CD14-positive monocyte (primary cell): ENCODE results near the gene UFL1. TPM values are rescaled to one million over a fixed set of nuclear protein-coding genes. Genes with fewer than 3 reads are reported as not detected.

Experiments used
- DNase-seq, 3 donors: peaks; one replicate each; pipeline ENCODE4 v3.0.0-alpha.2; 2011 to 2022
- H2AFZ ChIP-seq: 2 replicates; pipeline ENCODE4 v1.6.0; 2012; ENCODE audit warnings: mild to moderate bottlenecking, low read depth, low read length, inconsistent platforms; ENCODE audit not compliant: insufficient read depth, poor library complexity, severe bottlenecking
- H3K27ac ChIP-seq, 2 donors: 1 replicate in 1 of 2; 2 replicates in 1 of 2; pipeline ENCODE4 v1.5.1; 2012 to 2013; ENCODE audit warnings: low read length in 2 of 2, control low read depth in 1 of 2, inconsistent platforms in 1 of 2, low read depth in 1 of 2, mild to moderate bottlenecking in 1 of 2
- H3K27me3 ChIP-seq, 2 donors: one replicate each; pipeline versions ENCODE4 v1.6.0 to v1.6.1; 2011 to 2013; ENCODE audit warnings: low read length in 2 of 2; ENCODE audit not compliant: control insufficient read depth in 2 of 2, insufficient read depth in 2 of 2
- H3K36me3 ChIP-seq, 2 donors: replicated peaks in 1 of 2; 1 replicate in 1 of 2; 2 replicates in 1 of 2; pipeline versions ENCODE4 v1.5.1 to v1.6.1; 2012 to 2013; ENCODE audit warnings: low read length in 2 of 2, control low read depth in 1 of 2, inconsistent platforms in 1 of 2, mild to moderate bottlenecking in 1 of 2; ENCODE audit not compliant: insufficient read depth in 2 of 2, control insufficient read depth in 1 of 2
- H3K4me1 ChIP-seq, 2 donors: 1 replicate in 1 of 2; 2 replicates in 1 of 2; pipeline versions ENCODE4 v1.5.1 to v1.6.1; 2012 to 2013; ENCODE audit warnings: low read length in 2 of 2, control low read depth in 1 of 2, inconsistent platforms in 1 of 2, mild to moderate bottlenecking in 1 of 2, moderate library complexity in 1 of 2; ENCODE audit not compliant: insufficient read depth in 2 of 2, control insufficient read depth in 1 of 2
- H3K4me2 ChIP-seq: replicated peaks from 2 replicates; pipeline ENCODE3; 2012; ENCODE audit warnings: low read length, moderate library complexity, mild to moderate bottlenecking; ENCODE audit not compliant: poor library complexity, severe bottlenecking; ENCODE audit errors: extremely low read depth
- H3K4me3 ChIP-seq, 3 experiments: fragments of 200-600 bp in 1 of 3; sonication (generic) in 1 of 3; replicated peaks in 1 of 3; 1 replicate in 2 of 3; 2 replicates in 1 of 3; pipeline ENCODE4 v1.5.1; 2011 to 2013; ENCODE audit warnings: low read length in 3 of 3, mild to moderate bottlenecking in 3 of 3, control low read depth in 2 of 3, low read depth in 2 of 3, inconsistent platforms in 1 of 3, moderate library complexity in 1 of 3
- H3K79me2 ChIP-seq: 2 replicates; pipeline ENCODE4 v1.6.0; 2012; ENCODE audit warnings: mild to moderate bottlenecking, control low read depth, inconsistent platforms, low read length, moderate library complexity; ENCODE audit not compliant: insufficient read depth
- H3K9ac ChIP-seq: 2 replicates; pipeline ENCODE4 v1.6.0; 2017; ENCODE audit warnings: low read length, mild to moderate bottlenecking; ENCODE audit not compliant: insufficient read depth, poor library complexity, severe bottlenecking
- H3K9me3 ChIP-seq, 2 donors: replicated peaks in 1 of 2; 1 replicate in 1 of 2; 2 replicates in 1 of 2; pipeline versions ENCODE4 v1.5.1 to v1.6.1; 2012 to 2013; ENCODE audit warnings: low read length in 2 of 2, control low read depth in 1 of 2; ENCODE audit not compliant: control insufficient read depth in 1 of 2, insufficient read depth in 1 of 2
- H4K20me1 ChIP-seq: 2 replicates; pipeline ENCODE4 v1.6.0; 2012; ENCODE audit warnings: mild to moderate bottlenecking, low read length, control low read depth, moderate library complexity; ENCODE audit not compliant: insufficient read depth
- H3K27ac Mint-ChIP-seq, 7 donors: one replicate each; pipeline ENCODE4 v1.8.0; 2020; ENCODE audit warnings: mild to moderate bottlenecking in 7 of 7, mixed read lengths in 7 of 7, moderate library complexity in 6 of 7, inconsistent platforms in 2 of 7
- H3K27me3 Mint-ChIP-seq, 3 donors: one replicate each; pipeline ENCODE4 v1.8.0; 2021 to 2022; ENCODE audit warnings: low read depth in 3 of 3, mild to moderate bottlenecking in 3 of 3, mixed read lengths in 3 of 3, moderate library complexity in 3 of 3, inconsistent platforms in 1 of 3
- H3K36me3 Mint-ChIP-seq, 2 donors: one replicate each; pipeline ENCODE4 v1.8.0; 2020; ENCODE audit warnings: mixed read lengths in 2 of 2, inconsistent platforms in 1 of 2, mild to moderate bottlenecking in 1 of 2
- H3K4me1 Mint-ChIP-seq: one replicate; pipeline ENCODE4 v1.8.0; 2020; ENCODE audit warnings: mild to moderate bottlenecking, mixed read lengths
- H3K4me3 Mint-ChIP-seq, 2 donors: one replicate each; pipeline ENCODE4 v1.8.0; 2020; ENCODE audit warnings: mild to moderate bottlenecking in 2 of 2, mixed read lengths in 2 of 2, moderate library complexity in 1 of 2
- H3K9me3 Mint-ChIP-seq, 7 donors: one replicate each; pipeline ENCODE4 v1.8.0; 2020 to 2022; ENCODE audit warnings: mixed read lengths in 7 of 7, mild to moderate bottlenecking in 6 of 7, moderate library complexity in 6 of 7, inconsistent platforms in 2 of 7
- WGBS: methylation state at CpG from one replicate; pipeline ENCODE4 v1.1.5; 2013; ENCODE audit warnings: missing lambda C conversion rate; ENCODE audit not compliant: insufficient coverage; 5-methylcytosine and 5-hydroxymethylcytosine counted together
- intact Hi-C, 2 donors: fragments of 100-400 bp; cut with micrococcal nuclease; formaldehyde crosslinking; loops; one replicate each; pipeline versions ENCODE4 v1.15.0 to v1.15.1; 2023
- polyA plus RNA-seq, 3 donors: library from polyadenylated mRNA; depleted of rRNA in 1 of 3; unstranded in 2 of 3; stranded (reverse) in 1 of 3; fragments of 300-500 nt in 2 of 3; fragments of >200 nt in 1 of 3; fragmentation: Illumina TruSeq in 2 of 3; gene quantifications; 1 replicate in 2 of 3; 2 replicates in 1 of 3; pipeline ENCODE4 v1.2.3, GENCODE V29; 2012 to 2021
- TF ChIP-seq, protein P1 (sequence below): fragments of 200-600 bp; IDR thresholded peaks from one replicate; pipeline ENCODE4 v1.8.0; 2022; ENCODE audit warnings: antibody characterized with exemption, mild to moderate bottlenecking

The UFL1 gene
- polyA plus RNA-seq, 3 donors: 5.4 to 16.3 (median 12.6) TPM

DNA sequence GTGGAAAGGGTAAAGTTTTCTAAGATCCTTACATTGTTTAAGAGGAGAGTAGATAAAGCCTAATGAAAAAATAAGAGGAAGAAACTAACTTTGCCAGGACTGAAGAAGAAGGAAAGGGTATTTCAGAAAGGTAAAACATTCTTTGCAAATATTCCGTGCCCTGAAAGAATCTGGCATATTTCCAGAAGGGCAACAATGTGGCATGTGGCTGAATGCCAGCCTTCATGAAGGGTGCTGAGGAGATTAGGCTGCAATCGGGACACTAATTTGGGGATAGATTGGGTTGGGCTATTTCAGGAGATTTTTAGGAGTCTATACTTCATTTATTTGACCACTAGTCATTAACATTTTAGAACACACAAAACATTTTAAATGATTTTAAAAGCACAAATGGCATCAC, 16.2 kb upstream of the UFL1 start:
- intact Hi-C loops: no loop called here
- no peaks in the 10 kb centered on the region for H3K27me3 ChIP-seq
- no peak for DNase-seq
- no peaks in the 10 kb centered on the region for H3K4me1 Mint-ChIP-seq
- no peak overlapping the region for H3K27ac ChIP-seq
- peaks cover 0 to 1% of the 10 kb centered on the region in 2 donors for H3K36me3 Mint-ChIP-seq
- TF ChIP-seq, protein P1, sequence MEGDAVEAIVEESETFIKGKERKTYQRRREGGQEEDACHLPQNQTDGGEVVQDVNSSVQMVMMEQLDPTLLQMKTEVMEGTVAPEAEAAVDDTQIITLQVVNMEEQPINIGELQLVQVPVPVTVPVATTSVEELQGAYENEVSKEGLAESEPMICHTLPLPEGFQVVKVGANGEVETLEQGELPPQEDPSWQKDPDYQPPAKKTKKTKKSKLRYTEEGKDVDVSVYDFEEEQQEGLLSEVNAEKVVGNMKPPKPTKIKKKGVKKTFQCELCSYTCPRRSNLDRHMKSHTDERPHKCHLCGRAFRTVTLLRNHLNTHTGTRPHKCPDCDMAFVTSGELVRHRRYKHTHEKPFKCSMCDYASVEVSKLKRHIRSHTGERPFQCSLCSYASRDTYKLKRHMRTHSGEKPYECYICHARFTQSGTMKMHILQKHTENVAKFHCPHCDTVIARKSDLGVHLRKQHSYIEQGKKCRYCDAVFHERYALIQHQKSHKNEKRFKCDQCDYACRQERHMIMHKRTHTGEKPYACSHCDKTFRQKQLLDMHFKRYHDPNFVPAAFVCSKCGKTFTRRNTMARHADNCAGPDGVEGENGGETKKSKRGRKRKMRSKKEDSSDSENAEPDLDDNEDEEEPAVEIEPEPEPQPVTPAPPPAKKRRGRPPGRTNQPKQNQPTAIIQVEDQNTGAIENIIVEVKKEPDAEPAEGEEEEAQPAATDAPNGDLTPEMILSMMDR: no peak
- no peak overlapping the region for H3K4me3 ChIP-seq
- H2AFZ ChIP-seq: no peak overlapping the region
- no peak overlapping the region for H3K4me3 Mint-ChIP-seq
- peaks cover 12 to 41% (median 18%) of the 10 kb centered on the region in 7 donors for H3K9me3 Mint-ChIP-seq
- 100% methylated on average over 1 of the region's 2 CpGs for WGBS
- no peaks in the 10 kb centered on the region for H3K4me1 ChIP-seq
- H3K27ac Mint-ChIP-seq: no peak overlapping the region
- peaks cover 0 to 1% (median 1%) of the 10 kb centered on the region in 3 donors for H3K27me3 Mint-ChIP-seq
- no peak overlapping the region for H3K4me2 ChIP-seq
- H3K9me3 ChIP-seq: peaks cover 0 to 9% of the 10 kb centered on the region in 2 donors
- H3K79me2 ChIP-seq: no peaks in the 10 kb centered on the region
- no peaks in the 10 kb centered on the region for H3K36me3 ChIP-seq
- H3K9ac ChIP-seq: no peak overlapping the region
- H4K20me1 ChIP-seq: no peaks in the 10 kb centered on the region

DNA sequence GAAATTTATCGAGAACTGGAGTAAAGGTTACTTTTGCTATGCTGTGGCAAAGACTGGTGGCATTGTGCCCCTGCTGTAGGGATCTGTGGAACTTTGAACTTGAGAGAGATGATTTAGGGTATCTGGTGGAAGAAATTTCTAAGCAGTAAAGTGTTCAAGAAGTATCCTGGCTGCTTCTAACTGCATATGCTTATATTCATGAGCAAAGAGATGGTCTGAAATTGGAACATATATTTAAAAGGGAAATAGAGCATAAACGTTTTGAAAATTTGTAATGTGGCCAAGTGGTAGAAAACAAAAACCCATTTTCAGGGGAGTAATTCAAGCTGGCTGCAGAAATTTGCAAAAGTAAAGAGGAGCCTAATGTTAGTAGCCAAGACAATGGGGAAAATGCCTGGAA, 12.3 kb upstream of the UFL1 start:
- Histone ChIP-seq H3K36me3 (peaks cover 0 to 2% of the 10 kb centered on the region in 2 donors), H3K27me3 (no peaks in the 10 kb centered on the region), H3K9ac (no peak overlapping the region), H4K20me1 (no peaks in the 10 kb centered on the region), H3K79me2 (no peaks in the 10 kb centered on the region), H3K27ac (no peak overlapping the region), H3K4me2 (no peak overlapping the region), H3K4me3 (no peak overlapping the region), H3K9me3 (peaks cover 0 to 14% of the 10 kb centered on the region in 2 donors), H2AFZ (no peak overlapping the region), H3K4me1 (no peaks in the 10 kb centered on the region)
- Mint-ChIP-seq H3K27ac (no peak overlapping the region), H3K36me3 (peaks cover 13 to 15% of the 10 kb centered on the region in 2 donors), H3K27me3 (peaks cover 0 to 2% (median 0%) of the 10 kb centered on the region in 3 donors), H3K9me3 (peaks cover 15 to 38% (median 17%) of the 10 kb centered on the region in 7 donors), H3K4me1 (no peaks in the 10 kb centered on the region), H3K4me3 (no peak overlapping the region)
- intact Hi-C loops: no loop called here
- no peak for DNase-seq
- TF ChIP-seq, protein P1: no peak
- WGBS: 83% methylated on average over 2 of the region's 2 CpGs
